OCI-LY7 (cell line): Measurements from ENCODE around the gene PLCB3. TPM values are rescaled to one million over a fixed set of nuclear protein-coding genes. Genes with fewer than 3 reads are reported as not detected.

ENCODE experiments used
- BruUV-seq: library from RNA; stranded (reverse); fragments of 400-500 nt; replicated peaks from 2 replicates; lab custom pipeline; 2021; lab: Mats Ljungman, UMichigan
- CTCF ChIA-PET: fragments of 300-600 bp; sonication (Branson Sonifier 250); formaldehyde crosslinking; loops from one replicate; lab custom pipeline; 2022; ENCODE audit warnings: antibody characterized with exemption; ENCODE audit not compliant: unreplicated experiment; lab: Charles Lee
- POLR2A ChIA-PET: fragments of 300-600 bp; sonication (Branson Sonifier 250); formaldehyde crosslinking; loops from one replicate; lab custom pipeline; 2022; ENCODE audit warnings: antibody characterized with exemption; lab: Charles Lee
- DNase-seq: peaks from one replicate; pipeline ENCODE4 v3.0.0-alpha.2; 2015; ENCODE audit warnings: low spot score
- H2AFZ ChIP-seq: fragments of 200-600 bp; sonication (generic), shearing (Covaris generic); 2 replicates; pipeline ENCODE4 v1.6.1; 2014; ENCODE audit warnings: mild to moderate bottlenecking, antibody characterized with exemption, low read length, moderate library complexity
- H3K27ac ChIP-seq: fragments of 200-600 bp; sonication (generic); 2 replicates; pipeline ENCODE4 v1.5.1; 2014; ENCODE audit warnings: mixed run types, low read depth, mild to moderate bottlenecking, moderate library complexity, low read length, inconsistent platforms; ENCODE audit not compliant: poor library complexity, severe bottlenecking
- H3K36me3 ChIP-seq: fragments of 200-600 bp; sonication (generic); 2 replicates; pipeline ENCODE4 v1.6.1; 2014; ENCODE audit warnings: mild to moderate bottlenecking, antibody characterized with exemption, low read length, moderate library complexity, mixed read lengths; ENCODE audit not compliant: insufficient read depth
- H3K4me1 ChIP-seq: fragments of 200-600 bp; sonication (generic); 2 replicates; pipeline ENCODE4 v1.5.1; 2014; ENCODE audit warnings: mild to moderate bottlenecking, low read length; ENCODE audit not compliant: insufficient read depth, poor library complexity, severe bottlenecking
- H3K4me2 ChIP-seq: fragments of 200-600 bp; sonication (generic); 2 replicates; pipeline ENCODE4 v1.6.1; 2014; ENCODE audit warnings: mild to moderate bottlenecking, low read length
- H3K4me3 ChIP-seq: fragments of 200-600 bp; sonication (generic); 2 replicates; pipeline ENCODE4 v1.5.1; 2014; ENCODE audit warnings: mild to moderate bottlenecking, low read depth, low read length; ENCODE audit not compliant: poor library complexity, severe bottlenecking
- H3K79me2 ChIP-seq: fragments of 200-600 bp; sonication (generic); 2 replicates; pipeline ENCODE4 v1.6.1; 2016; ENCODE audit warnings: low read depth, mild to moderate bottlenecking, low read length, moderate library complexity, mixed read lengths; ENCODE audit not compliant: insufficient read depth
- H3K9me2 ChIP-seq: fragments of 200-600 bp; sonication (generic); 2 replicates; pipeline ENCODE4 v1.6.1; 2016; ENCODE audit warnings: mild to moderate bottlenecking, low read length, mixed read lengths; ENCODE audit not compliant: insufficient read depth
- H3K9me3 ChIP-seq: fragments of 200-600 bp; sonication (generic); 2 replicates; pipeline ENCODE4 v1.6.1; 2014; ENCODE audit warnings: mild to moderate bottlenecking, mixed run types, low read length, mixed read lengths
- H4K20me1 ChIP-seq: fragments of 200-600 bp; sonication (generic); 2 replicates; pipeline ENCODE4 v1.6.1; 2014; ENCODE audit warnings: mild to moderate bottlenecking, antibody characterized with exemption, low read length, moderate library complexity, mixed read lengths; ENCODE audit not compliant: insufficient read depth
- EZH2phosphoT487 ChIP-seq: fragments of 200-600 bp; sonication (generic); IDR thresholded peaks from 2 replicates; pipeline ENCODE4 v1.6.1; 2018; ENCODE audit warnings: low read depth, borderline replicate concordance, mild to moderate bottlenecking, mixed run types, antibody characterized with exemption, low read length, moderate library complexity, mixed read lengths
- intact Hi-C: fragments of 100-400 bp; cut with micrococcal nuclease; formaldehyde crosslinking; loops from one replicate; pipeline ENCODE4 v1.10.0; 2022; ENCODE audit not compliant: unreplicated experiment
- total RNA-seq, 2 experiments: library from RNA; depleted of rRNA in 1 of 2; stranded (reverse); fragments of >200 nt in 1 of 2; shearing (Covaris generic) in 1 of 2; gene quantifications; 2 replicates each; pipeline ENCODE4 v1.2.3, GENCODE V29; 2014 to 2022
- TF ChIP-seq, protein P1 (sequence below): fragments of 200-600 bp; sonication (generic); conservative IDR thresholded peaks from 2 replicates; pipeline ENCODE4 v1.5.1; 2014; ENCODE audit warnings: mild to moderate bottlenecking, antibody characterized with exemption, low read length, moderate library complexity, mixed read lengths

Gene PLCB3
- total RNA-seq, 2 experiments from 2014 or later: 7.6 to 10.3 TPM

DNA sequence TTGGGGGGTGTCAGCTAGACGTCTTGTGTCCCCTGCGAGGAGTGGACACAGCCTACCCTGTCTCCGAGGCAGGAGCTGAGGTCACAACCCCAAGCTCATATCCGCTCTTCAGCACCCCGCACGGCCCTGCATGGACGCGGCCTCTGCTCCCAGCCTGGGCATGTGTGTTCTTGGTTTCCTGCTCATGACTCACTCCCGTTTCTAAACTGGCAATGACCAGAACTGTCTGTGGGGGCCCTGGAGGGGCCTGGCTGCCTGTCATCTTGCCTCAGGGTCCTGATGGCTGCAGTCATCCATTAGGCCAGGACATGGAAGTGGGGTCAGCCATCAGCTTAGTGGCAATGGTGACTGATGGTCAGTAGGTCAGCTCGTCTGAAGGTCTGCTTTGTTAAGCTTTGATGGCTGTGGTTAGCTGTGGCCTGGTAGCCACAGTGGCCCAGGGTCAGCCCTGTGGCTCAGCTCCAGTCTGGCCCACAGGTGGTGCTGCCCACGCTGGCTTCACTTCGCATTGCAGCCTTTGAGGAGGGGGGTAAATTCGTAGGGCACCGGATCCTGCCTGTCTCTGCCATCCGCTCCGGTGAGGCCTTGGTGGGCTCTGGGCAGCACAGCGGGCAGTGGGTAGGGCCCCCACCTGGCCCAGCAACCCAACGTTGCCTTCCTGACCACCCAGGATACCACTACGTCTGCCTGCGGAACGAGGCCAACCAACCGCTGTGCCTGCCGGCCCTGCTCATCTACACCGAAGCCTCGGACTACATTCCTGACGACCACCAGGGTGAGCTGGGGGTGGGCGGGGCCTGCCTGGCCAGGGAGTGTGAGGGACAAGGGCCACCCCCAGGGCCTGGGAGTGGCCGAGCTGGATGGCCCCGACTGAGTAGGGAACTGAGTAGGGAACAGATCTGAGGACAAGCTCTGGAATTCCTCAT, 12.0 kb downstream of the PLCB3 start:
- intact Hi-C loops: no loop called here
- Histone ChIP-seq H2AFZ (no peak overlapping the region), H4K20me1 (no peaks in the 10 kb centered on the region), H3K9me2 (no peaks in the 10 kb centered on the region), H3K27ac (no peak overlapping the region), H3K79me2 (no peaks in the 10 kb centered on the region), H3K4me1 (peaks cover 12% of the 10 kb centered on the region), H3K9me3 (no peaks in the 10 kb centered on the region), H3K4me2 (no peak overlapping the region), H3K36me3 (no peaks in the 10 kb centered on the region), H3K4me3 (no peak overlapping the region)
- POLR2A ChIA-PET: no interaction called here
- CTCF ChIA-PET: no interaction called here
- BruUV-seq: no TSS peak
- no peak for DNase-seq
- TF ChIP-seq, protein P1, sequence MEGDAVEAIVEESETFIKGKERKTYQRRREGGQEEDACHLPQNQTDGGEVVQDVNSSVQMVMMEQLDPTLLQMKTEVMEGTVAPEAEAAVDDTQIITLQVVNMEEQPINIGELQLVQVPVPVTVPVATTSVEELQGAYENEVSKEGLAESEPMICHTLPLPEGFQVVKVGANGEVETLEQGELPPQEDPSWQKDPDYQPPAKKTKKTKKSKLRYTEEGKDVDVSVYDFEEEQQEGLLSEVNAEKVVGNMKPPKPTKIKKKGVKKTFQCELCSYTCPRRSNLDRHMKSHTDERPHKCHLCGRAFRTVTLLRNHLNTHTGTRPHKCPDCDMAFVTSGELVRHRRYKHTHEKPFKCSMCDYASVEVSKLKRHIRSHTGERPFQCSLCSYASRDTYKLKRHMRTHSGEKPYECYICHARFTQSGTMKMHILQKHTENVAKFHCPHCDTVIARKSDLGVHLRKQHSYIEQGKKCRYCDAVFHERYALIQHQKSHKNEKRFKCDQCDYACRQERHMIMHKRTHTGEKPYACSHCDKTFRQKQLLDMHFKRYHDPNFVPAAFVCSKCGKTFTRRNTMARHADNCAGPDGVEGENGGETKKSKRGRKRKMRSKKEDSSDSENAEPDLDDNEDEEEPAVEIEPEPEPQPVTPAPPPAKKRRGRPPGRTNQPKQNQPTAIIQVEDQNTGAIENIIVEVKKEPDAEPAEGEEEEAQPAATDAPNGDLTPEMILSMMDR: no peak
- TF ChIP-seq EZH2phosphoT487: no peak

DNA sequence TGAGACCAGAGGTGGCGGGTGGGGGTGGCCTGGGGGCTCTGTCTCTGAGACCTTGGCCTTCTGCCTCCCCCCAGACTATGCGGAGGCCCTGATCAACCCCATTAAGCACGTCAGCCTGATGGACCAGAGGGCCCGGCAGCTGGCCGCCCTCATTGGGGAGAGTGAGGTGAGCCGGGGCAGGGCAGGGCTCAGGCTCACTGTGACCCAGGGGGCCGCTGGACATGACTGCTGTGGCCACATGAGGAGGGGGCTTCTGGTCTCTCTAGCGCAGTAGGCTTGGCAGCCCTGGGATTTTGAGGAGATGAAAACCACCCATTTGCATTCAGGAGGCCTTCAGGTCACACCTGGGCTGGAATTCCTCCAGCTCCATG, 12.6 kb downstream of the PLCB3 start:
- H3K79me2 ChIP-seq: no peaks in the 10 kb centered on the region
- no peak overlapping the region for H2AFZ ChIP-seq
- H4K20me1 ChIP-seq: no peaks in the 10 kb centered on the region
- no peak for TF ChIP-seq EZH2phosphoT487
- TF ChIP-seq, protein P1: no peak
- intact Hi-C loops: no loop called here
- ChIA-PET POLR2A (no interaction called here), CTCF (no interaction called here)
- no peaks in the 10 kb centered on the region for H3K36me3 ChIP-seq
- BruUV-seq: no TSS peak
- H3K4me2 ChIP-seq: no peak overlapping the region
- no peak overlapping the region for H3K27ac ChIP-seq
- peaks cover 18% of the 10 kb centered on the region for H3K4me1 ChIP-seq
- no peak overlapping the region for H3K4me3 ChIP-seq
- no peaks in the 10 kb centered on the region for H3K9me3 ChIP-seq
- H3K9me2 ChIP-seq: no peaks in the 10 kb centered on the region
- no peak for DNase-seq

DNA sequence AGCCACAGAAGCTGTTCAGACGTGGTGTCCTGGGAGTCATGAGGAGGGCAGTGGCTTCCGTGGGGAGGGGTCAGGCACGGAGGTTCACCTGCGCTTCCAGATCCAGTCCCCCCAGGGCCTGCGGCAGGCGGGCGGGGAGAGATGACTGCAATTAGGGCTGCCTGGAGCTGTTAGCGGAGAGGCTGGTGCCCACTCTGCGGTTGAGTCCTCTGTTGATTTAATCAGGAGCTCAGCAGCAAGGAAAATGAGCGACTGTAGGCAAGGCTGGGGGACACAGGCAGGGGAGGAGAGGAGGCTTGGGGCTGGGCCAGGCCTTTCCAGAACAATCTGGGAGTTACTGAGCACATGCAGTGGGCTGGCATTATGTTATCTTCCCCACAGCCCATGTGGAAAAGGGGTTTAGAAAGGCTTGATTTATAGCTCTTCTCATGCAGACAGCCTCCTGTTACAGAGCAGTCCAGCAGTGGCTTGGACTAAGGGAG, 13.1 kb downstream of the PLCB3 start:
- H4K20me1 ChIP-seq: no peaks in the 10 kb centered on the region
- H3K4me3 ChIP-seq: no peak overlapping the region
- H3K4me2 ChIP-seq: no peak overlapping the region
- H3K4me1 ChIP-seq: peaks cover 18% of the 10 kb centered on the region
- intact Hi-C loops: no loop called here
- no peaks in the 10 kb centered on the region for H3K9me3 ChIP-seq
- H3K27ac ChIP-seq: no peak overlapping the region
- TF ChIP-seq EZH2phosphoT487: no peak
- TF ChIP-seq, protein P1: no peak
- H2AFZ ChIP-seq: no peak overlapping the region
- DNase-seq: no peak
- H3K79me2 ChIP-seq: no peaks in the 10 kb centered on the region
- POLR2A ChIA-PET: interaction anchor here (0.8 kb wide), 1 partner anchor 19 kb away, joined by 3 read pairs; no protein-coding TSS in a partner anchor
- H3K9me2 ChIP-seq: no peaks in the 10 kb centered on the region
- no peaks in the 10 kb centered on the region for H3K36me3 ChIP-seq
- CTCF ChIA-PET: no interaction called here
- no TSS peak for BruUV-seq
